Cerebellar cortex (tissue), 1 donor: Measurements from ENCODE around the gene PDIA4.

Experiments
- DNase-seq: peaks from one replicate; pipeline ENCODE4 v3.0.0-alpha.2; 2015; ENCODE audit warnings: low spot score

The PDIA4 gene

DNA sequence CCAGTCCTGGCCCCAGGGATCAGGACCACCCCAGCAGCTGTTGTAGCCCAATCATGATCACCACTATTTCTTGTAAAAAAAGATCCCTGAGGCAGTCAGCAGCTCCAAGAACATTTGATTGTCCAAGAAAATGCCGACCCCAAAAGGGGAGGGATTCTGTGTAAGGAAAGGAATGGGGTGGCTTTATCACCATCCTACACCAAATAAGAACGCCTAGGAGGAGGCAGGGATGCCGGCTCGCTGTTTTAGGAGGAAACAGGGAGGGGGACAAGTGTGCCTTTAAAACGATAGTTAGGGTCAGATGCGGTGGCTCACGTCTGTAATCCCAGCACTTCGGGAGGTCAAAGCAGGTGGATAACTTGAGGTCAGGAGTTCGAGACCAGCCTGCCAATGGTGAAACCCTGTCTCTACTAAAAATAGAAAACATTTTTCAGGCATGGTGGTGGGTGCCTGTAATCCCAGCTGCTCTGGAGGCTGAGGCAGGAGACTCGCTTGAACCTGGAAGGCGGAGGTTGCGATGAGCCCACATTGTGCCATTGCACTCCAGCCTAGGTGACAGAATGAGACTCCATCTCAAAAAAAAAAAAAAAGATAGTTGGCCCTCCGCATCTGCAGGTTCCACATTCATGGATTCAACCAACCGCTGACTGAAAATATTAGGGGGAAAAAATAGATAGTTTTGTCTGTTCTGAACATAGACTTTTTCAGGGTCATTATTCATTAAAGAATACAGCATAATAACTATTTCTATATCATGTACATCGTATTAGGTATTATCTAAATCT is 63.6 kb downstream of the PDIA4 start:
- peak; percentile 38 for DNase-seq

DNA sequence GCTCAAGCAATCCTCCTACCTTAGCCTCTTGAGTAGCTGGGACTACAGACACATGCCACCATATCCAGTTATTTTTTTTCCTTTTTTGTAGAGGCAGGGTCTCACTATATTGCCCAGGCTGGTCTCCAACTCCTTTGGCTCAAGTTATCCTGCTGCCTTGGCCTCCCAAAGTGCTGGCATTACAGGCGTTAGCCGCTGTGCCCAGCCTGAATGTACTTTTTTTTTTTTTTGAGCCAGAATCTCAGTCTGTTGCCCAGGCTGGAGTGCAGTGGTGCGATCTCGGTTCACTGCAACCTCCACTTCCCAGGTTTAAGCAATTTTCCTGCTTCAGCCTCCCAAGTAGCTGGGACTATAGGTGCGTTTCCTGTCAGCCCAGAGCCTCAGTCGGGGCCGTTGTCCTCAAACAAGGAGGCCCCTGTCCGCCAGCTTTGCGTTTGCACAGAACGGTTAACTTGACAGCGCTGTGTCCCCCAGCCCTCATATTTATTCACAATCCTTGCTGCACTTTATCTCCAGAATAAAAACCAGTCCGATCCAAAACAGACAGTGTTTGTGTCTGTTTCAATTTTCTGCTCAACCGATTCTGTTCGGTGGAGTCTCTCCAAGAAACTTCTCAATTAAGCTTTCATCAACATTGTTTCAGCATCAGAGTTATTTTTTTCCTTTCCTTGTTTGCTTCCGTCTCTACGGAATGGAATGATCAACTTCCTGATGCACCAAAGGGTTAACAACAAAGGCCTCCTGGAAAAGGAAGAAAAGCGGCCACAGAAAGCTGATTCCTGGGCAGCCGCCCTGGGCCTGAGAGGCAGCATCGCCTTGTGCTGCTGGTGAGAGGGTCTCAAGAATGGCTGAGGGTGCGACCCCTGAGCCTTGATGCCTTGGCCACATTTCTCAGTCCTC is 64.5 kb downstream of the PDIA4 start:
- DNase-seq = peak; percentile 49

DNA sequence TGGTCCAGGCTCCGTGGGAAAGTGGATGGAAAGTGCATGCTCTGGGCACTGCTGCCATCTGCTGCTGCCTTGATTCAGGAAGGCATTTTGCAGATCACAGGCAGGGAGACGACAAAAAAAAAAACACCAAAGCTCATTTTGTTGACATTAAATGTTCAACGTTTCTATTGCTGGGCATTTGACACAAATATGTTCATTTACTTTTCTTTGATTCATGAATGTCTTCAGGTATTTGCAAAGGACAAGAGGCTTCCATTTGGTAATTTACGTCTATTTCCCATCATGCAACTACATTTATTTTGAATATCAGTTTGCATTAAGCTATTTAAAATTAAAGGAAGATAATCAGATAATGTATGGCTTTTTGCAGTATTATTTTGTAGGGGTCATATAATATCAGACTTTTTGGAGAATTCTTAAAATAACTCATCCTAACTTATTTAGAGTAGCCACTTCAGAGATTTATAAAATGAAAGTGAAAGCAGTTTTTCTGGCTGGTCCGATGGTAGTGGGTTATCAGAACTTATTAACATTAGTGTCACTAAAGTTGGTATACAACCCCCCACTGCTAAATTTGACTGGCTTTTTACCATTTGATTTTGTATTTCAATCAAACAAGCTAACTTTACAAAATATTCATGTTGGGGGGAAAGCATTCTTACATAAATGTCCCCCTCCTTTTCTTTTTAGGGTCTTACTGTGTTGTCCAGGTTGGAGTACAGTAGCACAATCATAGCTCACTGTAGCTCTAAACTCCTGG is 65.3 kb downstream of the PDIA4 start:
- DNase-seq = peak; percentile 90

DNA sequence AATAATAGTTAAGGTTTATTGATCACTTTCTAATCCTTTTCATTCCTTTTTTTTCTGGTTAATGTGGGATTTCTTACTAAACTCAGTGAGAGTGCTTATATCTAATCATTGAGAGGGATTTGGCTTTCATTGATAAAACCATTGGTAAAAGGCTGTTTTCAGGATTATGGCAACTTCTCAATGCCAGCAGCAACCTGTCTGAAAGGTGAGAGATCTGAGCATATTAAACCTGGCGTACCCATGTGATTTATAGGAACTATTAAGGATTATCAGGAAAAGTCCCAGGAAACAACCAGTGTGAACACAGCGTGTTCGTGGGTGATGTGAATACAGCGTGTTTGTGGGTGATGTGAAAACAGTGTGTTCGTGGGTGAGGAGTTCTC is 65.9 kb downstream of the PDIA4 start:
- no peak for DNase-seq

DNA sequence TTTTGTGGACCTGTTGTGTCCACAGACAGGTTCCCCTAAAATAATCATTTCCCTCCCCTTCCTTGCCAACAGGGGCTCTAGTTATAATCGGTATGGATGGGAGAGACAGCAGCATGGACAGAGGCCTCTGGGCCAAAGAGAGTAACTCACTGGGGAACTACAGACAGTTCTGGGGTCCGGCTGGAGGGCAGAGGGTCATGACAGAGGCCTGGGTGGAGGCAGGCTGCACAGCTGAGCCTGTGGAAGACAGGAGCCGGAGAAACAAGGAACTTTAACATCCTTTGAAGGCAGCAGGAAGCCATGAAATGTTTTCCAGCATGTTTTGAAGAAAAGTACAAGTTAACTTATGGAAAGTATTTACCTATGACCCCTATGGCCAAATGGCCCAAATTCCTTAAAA is 68.6 kb downstream of the PDIA4 start:
- DNase-seq = no peak

DNA sequence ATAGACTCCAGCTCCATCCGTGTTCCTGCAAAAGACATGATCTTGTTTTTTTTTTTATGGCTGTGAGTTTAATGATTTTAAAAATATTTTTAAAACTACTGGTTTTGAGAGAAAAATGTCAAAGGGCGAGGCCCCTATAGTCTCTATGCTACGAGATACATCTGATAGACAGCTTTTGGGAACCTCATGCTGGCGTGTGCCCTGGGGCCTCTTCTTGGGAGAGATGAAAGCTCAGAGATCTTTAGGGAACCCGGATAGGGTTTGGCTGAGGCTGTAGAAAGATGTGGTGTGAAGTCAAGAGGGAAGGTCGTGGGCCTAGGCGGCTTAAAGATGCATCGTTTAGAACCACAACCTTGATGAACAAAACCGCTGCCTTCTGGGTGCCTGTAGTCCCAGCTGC is 70.2 kb downstream of the PDIA4 start:
- no peak for DNase-seq

DNA sequence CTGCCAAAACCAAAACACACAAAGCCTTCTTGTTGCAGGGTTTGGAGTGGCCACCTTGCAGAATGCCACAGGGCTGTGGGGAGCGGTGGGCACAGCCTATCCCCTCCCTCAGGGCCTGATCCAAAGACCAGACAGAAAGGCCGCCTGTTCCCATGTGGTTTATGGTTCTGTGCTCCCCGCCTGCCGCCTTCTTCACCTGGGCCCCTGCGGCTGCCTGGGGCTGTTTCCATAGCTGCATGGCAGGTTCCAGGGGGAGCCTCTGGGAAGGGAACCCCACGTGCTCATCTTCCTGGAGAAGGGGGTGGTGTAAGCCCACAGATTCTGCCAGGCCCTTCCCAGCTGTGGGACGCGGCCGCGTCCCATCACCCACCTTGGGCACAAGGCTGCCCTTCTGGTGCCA is 73.5 kb downstream of the PDIA4 start:
- DNase-seq = no peak

DNA sequence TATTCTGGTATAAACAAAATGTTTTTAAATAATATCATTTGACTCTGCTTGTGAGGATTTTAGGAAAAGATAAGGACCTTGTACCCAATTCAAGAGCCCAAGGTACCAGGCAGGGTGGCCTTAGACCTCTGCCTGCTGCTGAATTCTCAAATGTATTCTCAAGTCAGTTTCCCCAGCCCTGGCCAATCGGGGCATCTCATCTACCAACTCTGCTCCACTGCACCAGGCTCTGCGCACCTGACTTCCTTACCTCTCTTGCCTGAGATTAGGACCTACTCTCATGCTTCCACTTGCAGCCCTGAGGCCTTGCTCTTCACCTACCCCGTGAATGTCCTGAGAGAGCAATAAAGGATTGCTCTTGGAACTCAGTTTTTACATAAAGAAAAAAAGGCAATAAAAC is 74.6 kb downstream of the PDIA4 start:
- DNase-seq = no peak
